Neural cell (in vitro differentiated cells): ENCODE results near the gene MED16. TPM values are rescaled to one million over a fixed set of nuclear protein-coding genes. Genes with fewer than 3 reads are reported as not detected.

Source experiments
- H2AFZ ChIP-seq: fragments of 200-600, 300-800 bp; sonication (generic), shearing (Covaris generic); 2 replicates; pipeline ENCODE4 v1.6.0; 2014; ENCODE audit warnings: low read depth, mild to moderate bottlenecking, antibody characterized with exemption, low read length, moderate library complexity
- H3F3A ChIP-seq: fragments of 200-600 bp; shearing (Covaris generic); 2 replicates; pipeline ENCODE4 v1.6.1; 2016; ENCODE audit warnings: mild to moderate bottlenecking, moderate library complexity, mixed read lengths, antibody characterized with exemption, low read length; ENCODE audit not compliant: insufficient read depth, poor library complexity, severe bottlenecking
- H3K27ac ChIP-seq: fragments of 200-600, 300-800 bp; sonication (generic), shearing (Covaris generic); 2 replicates; pipeline ENCODE4 v1.5.1; 2014; ENCODE audit warnings: mild to moderate bottlenecking, low read length, moderate library complexity
- H3K27me3 ChIP-seq: fragments of 300-800, 200-600 bp; sonication (generic), shearing (Covaris generic); 2 replicates; pipeline ENCODE4 v1.6.0; 2014; ENCODE audit warnings: mild to moderate bottlenecking, low read depth, low read length, moderate library complexity; ENCODE audit not compliant: insufficient read depth
- H3K36me3 ChIP-seq: fragments of 300-800, 200-600 bp; sonication (generic), shearing (Covaris generic); 2 replicates; pipeline ENCODE4 v1.5.1; 2014; ENCODE audit warnings: mild to moderate bottlenecking, antibody characterized with exemption, low read length, moderate library complexity; ENCODE audit not compliant: insufficient read depth
- H3K4me2 ChIP-seq: fragments of 300-800, 200-600 bp; sonication (generic), shearing (Covaris generic); 2 replicates; pipeline ENCODE4 v1.6.0; 2014; ENCODE audit warnings: mild to moderate bottlenecking, low read length
- H3K4me3 ChIP-seq: fragments of 300-800, 200-600 bp; sonication (generic), shearing (Covaris generic); 2 replicates; pipeline ENCODE4 v1.5.1; 2014; ENCODE audit warnings: mild to moderate bottlenecking, low read length, moderate library complexity
- H3K79me2 ChIP-seq: fragments of 200-600 bp; shearing (Covaris generic); replicated peaks from 2 replicates; pipeline ENCODE4 v1.6.0; 2014; ENCODE audit warnings: mild to moderate bottlenecking, low read length, moderate library complexity; ENCODE audit not compliant: insufficient read depth
- H3K9ac ChIP-seq: fragments of 300-800, 200-600 bp; sonication (generic), shearing (Covaris generic); 2 replicates; pipeline ENCODE4 v1.6.1; 2016; ENCODE audit warnings: mild to moderate bottlenecking, low read length, mixed read lengths
- H3K9me2 ChIP-seq: fragments of 200-600 bp; shearing (Covaris generic); 2 replicates; pipeline ENCODE4 v1.6.1; 2016; ENCODE audit warnings: mild to moderate bottlenecking, low read length, mixed read lengths; ENCODE audit not compliant: insufficient read depth
- H3K9me3 ChIP-seq: fragments of 200-600, 300-800 bp; sonication (generic), shearing (Covaris generic); 2 replicates; pipeline ENCODE4 v1.6.1; 2016; ENCODE audit warnings: mild to moderate bottlenecking, mixed run types, low read length, moderate library complexity, mixed read lengths
- H4K20me1 ChIP-seq: fragments of 200-600 bp; shearing (Covaris generic); 2 replicates; pipeline ENCODE4 v1.6.1; 2016; ENCODE audit warnings: mild to moderate bottlenecking, mixed run types; ENCODE audit not compliant: insufficient read depth
- CTCF ChIP-seq: fragments of 450-650 bp; IDR thresholded peaks from 2 replicates; pipeline ENCODE4 v1.5.1; 2014; ENCODE audit warnings: antibody characterized with exemption, mild to moderate bottlenecking, moderate library complexity; ENCODE audit not compliant: poor library complexity, severe bottlenecking
- EP300 ChIP-seq: fragments of 450-650 bp; conservative IDR thresholded peaks from 2 replicates; pipeline ENCODE4 v1.6.1; 2014; ENCODE audit warnings: antibody characterized with exemption, mild to moderate bottlenecking, moderate library complexity; ENCODE audit not compliant: poor library complexity, severe bottlenecking
- EZH2 ChIP-seq: fragments of 200-600, 300-800 bp; shearing (Covaris generic), sonication (generic); IDR thresholded peaks from 2 replicates; pipeline ENCODE4 v1.6.1; 2014; ENCODE audit warnings: antibody characterized with exemption, low read length, borderline replicate concordance, mild to moderate bottlenecking; ENCODE audit not compliant: insufficient read depth, poor library complexity, severe bottlenecking
- MXI1 ChIP-seq: fragments of 450-650 bp; conservative IDR thresholded peaks from 2 replicates; pipeline ENCODE4 v1.6.1; 2014; ENCODE audit warnings: antibody characterized with exemption, mild to moderate bottlenecking; ENCODE audit not compliant: poor library complexity, severe bottlenecking
- POLR2AphosphoS5 ChIP-seq: IDR thresholded peaks from 2 replicates; pipeline ENCODE4 v1.6.1; 2012
- RAD21 ChIP-seq: fragments of 450-650 bp; conservative IDR thresholded peaks from 2 replicates; pipeline ENCODE4 v1.6.1; 2014; ENCODE audit warnings: antibody characterized with exemption, mild to moderate bottlenecking, moderate library complexity
- SMC3 ChIP-seq: fragments of 450-650 bp; conservative IDR thresholded peaks from 2 replicates; pipeline ENCODE4 v1.6.1; 2014; ENCODE audit warnings: antibody characterized with exemption, mild to moderate bottlenecking, moderate library complexity; ENCODE audit not compliant: poor library complexity
- TAF1 ChIP-seq: IDR thresholded peaks from 2 replicates; pipeline ENCODE4 v1.6.1; 2012; ENCODE audit warnings: low read depth
- polyA plus RNA-seq: library from polyadenylated mRNA; depleted of rRNA; stranded (reverse); fragments of >200 nt; gene quantifications from 2 replicates; pipeline ENCODE4 v1.2.3, GENCODE V29; 2014
- TF ChIP-seq, protein P1 (sequence below): IDR thresholded peaks from 2 replicates; pipeline ENCODE4 v1.6.1; 2012; ENCODE audit warnings: borderline replicate concordance

The MED16 gene
- polyA plus RNA-seq, 1 donor from 2014 or later: 13.3 TPM

DNA sequence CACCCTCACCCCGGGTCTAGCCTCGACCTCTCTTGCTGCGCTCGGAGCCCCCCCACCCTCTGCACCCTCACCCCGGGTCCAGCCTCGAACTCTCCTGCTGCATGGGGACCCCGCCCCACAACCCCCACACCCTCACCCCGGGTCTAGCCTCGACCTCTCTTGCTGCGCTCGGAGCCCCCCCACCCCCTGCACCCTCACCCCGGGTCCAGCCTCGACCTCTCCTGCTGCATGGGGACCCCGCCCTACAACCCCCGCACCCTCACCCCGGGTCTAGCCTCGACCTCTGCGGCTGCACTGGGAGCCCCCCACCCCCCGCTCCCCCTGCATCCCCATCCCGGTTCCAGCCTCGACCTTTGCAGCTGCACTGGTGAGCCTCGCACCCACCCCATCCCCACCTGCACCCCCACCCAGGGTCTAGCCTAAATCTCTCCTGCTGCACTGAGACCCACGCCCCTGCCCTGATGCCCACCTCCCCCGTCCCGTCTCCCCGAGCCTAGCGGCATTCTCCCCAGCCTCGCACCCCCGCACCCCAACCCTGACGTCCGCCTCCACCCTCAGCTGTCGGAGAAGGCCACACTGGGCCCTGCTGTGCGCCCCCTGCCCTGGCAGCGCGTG is 31.7 kb downstream of the MED16 start:
- H3K4me2 ChIP-seq: no peak overlapping the region
- H3K4me3 ChIP-seq: peak overlapping the region; percentile 46
- H3K9me2 ChIP-seq: no peaks in the 10 kb centered on the region
- peaks cover 36% of the 10 kb centered on the region for H3K27me3 ChIP-seq
- H3F3A ChIP-seq: no peaks in the 10 kb centered on the region
- no peaks in the 10 kb centered on the region for H3K9me3 ChIP-seq
- no peaks in the 10 kb centered on the region for H3K79me2 ChIP-seq
- TF ChIP-seq TAF1 (no peak), SMC3 (no peak), EP300 (no peak), MXI1 (no peak), RAD21 (no peak), POLR2AphosphoS5 (no peak), CTCF (no peak), EZH2 (no peak)
- TF ChIP-seq, protein P1, sequence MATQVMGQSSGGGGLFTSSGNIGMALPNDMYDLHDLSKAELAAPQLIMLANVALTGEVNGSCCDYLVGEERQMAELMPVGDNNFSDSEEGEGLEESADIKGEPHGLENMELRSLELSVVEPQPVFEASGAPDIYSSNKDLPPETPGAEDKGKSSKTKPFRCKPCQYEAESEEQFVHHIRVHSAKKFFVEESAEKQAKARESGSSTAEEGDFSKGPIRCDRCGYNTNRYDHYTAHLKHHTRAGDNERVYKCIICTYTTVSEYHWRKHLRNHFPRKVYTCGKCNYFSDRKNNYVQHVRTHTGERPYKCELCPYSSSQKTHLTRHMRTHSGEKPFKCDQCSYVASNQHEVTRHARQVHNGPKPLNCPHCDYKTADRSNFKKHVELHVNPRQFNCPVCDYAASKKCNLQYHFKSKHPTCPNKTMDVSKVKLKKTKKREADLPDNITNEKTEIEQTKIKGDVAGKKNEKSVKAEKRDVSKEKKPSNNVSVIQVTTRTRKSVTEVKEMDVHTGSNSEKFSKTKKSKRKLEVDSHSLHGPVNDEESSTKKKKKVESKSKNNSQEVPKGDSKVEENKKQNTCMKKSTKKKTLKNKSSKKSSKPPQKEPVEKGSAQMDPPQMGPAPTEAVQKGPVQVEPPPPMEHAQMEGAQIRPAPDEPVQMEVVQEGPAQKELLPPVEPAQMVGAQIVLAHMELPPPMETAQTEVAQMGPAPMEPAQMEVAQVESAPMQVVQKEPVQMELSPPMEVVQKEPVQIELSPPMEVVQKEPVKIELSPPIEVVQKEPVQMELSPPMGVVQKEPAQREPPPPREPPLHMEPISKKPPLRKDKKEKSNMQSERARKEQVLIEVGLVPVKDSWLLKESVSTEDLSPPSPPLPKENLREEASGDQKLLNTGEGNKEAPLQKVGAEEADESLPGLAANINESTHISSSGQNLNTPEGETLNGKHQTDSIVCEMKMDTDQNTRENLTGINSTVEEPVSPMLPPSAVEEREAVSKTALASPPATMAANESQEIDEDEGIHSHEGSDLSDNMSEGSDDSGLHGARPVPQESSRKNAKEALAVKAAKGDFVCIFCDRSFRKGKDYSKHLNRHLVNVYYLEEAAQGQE: no peak
- H3K9ac ChIP-seq: no peak overlapping the region
- no peaks in the 10 kb centered on the region for H4K20me1 ChIP-seq
- no peak overlapping the region for H2AFZ ChIP-seq
- H3K36me3 ChIP-seq: no peaks in the 10 kb centered on the region
- H3K27ac ChIP-seq: no peak overlapping the region

GRCh38 chr19:858868-859843 is 33.8 kb downstream of the MED16 start, which contains the start of gene CFD:
Gene CFD, plus strand, starts transcription at chr19:859664. Its CDS starts 26 bp downstream, at chr19:859690.
- Histone ChIP-seq H3K9ac (no peak within 1 kb of the TSS), H3K36me3 (no peaks in the 10 kb centered on the region), H3K79me2 (no peaks in the 10 kb centered on the region), H4K20me1 (no peaks in the 10 kb centered on the region), H3K9me3 (no peaks in the 10 kb centered on the region), H3K4me2 (no peak within 1 kb of the TSS), H3K27me3 (peaks cover 36% of the 10 kb centered on the region), H3K27ac (no peak within 1 kb of the TSS), H3F3A (no peaks in the 10 kb centered on the region), H2AFZ (no peak within 1 kb of the TSS), H3K4me3 (peak within 1 kb of the TSS; percentile 58), H3K9me2 (no peaks in the 10 kb centered on the region)
- TF ChIP-seq MXI1: no peak
- TF ChIP-seq EP300: no peak
